CD14-positive monocyte (primary cell): Measurements from ENCODE around the gene FBXO28. TPM values are rescaled to one million over a fixed set of nuclear protein-coding genes. Genes with fewer than 3 reads are reported as not detected.
A peak's percentile ranks its signal among the peaks of the same experiment; 100 is the strongest.

Experiments used
- DNase-seq, 3 donors: peaks; one replicate each; pipeline ENCODE4 v3.0.0-alpha.2; 2011 to 2022
- H2AFZ ChIP-seq: 2 replicates; pipeline ENCODE4 v1.6.0; 2012; ENCODE audit warnings: mild to moderate bottlenecking, low read depth, low read length, inconsistent platforms; ENCODE audit not compliant: insufficient read depth, poor library complexity, severe bottlenecking
- H3K27ac ChIP-seq, 2 donors: 1 replicate in 1 of 2; 2 replicates in 1 of 2; pipeline ENCODE4 v1.5.1; 2012 to 2013; ENCODE audit warnings: low read length in 2 of 2, control low read depth in 1 of 2, inconsistent platforms in 1 of 2, low read depth in 1 of 2, mild to moderate bottlenecking in 1 of 2
- H3K27me3 ChIP-seq, 2 donors: one replicate each; pipeline versions ENCODE4 v1.6.0 to v1.6.1; 2011 to 2013; ENCODE audit warnings: low read length in 2 of 2; ENCODE audit not compliant: control insufficient read depth in 2 of 2, insufficient read depth in 2 of 2
- H3K36me3 ChIP-seq, 2 donors: replicated peaks in 1 of 2; 1 replicate in 1 of 2; 2 replicates in 1 of 2; pipeline versions ENCODE4 v1.5.1 to v1.6.1; 2012 to 2013; ENCODE audit warnings: low read length in 2 of 2, control low read depth in 1 of 2, inconsistent platforms in 1 of 2, mild to moderate bottlenecking in 1 of 2; ENCODE audit not compliant: insufficient read depth in 2 of 2, control insufficient read depth in 1 of 2
- H3K4me1 ChIP-seq, 2 donors: 1 replicate in 1 of 2; 2 replicates in 1 of 2; pipeline versions ENCODE4 v1.5.1 to v1.6.1; 2012 to 2013; ENCODE audit warnings: low read length in 2 of 2, control low read depth in 1 of 2, inconsistent platforms in 1 of 2, mild to moderate bottlenecking in 1 of 2, moderate library complexity in 1 of 2; ENCODE audit not compliant: insufficient read depth in 2 of 2, control insufficient read depth in 1 of 2
- H3K4me2 ChIP-seq: replicated peaks from 2 replicates; pipeline ENCODE3; 2012; ENCODE audit warnings: low read length, moderate library complexity, mild to moderate bottlenecking; ENCODE audit not compliant: poor library complexity, severe bottlenecking; ENCODE audit errors: extremely low read depth
- H3K4me3 ChIP-seq, 3 experiments: fragments of 200-600 bp in 1 of 3; sonication (generic) in 1 of 3; replicated peaks in 1 of 3; 1 replicate in 2 of 3; 2 replicates in 1 of 3; pipeline ENCODE4 v1.5.1; 2011 to 2013; ENCODE audit warnings: low read length in 3 of 3, mild to moderate bottlenecking in 3 of 3, control low read depth in 2 of 3, low read depth in 2 of 3, inconsistent platforms in 1 of 3, moderate library complexity in 1 of 3
- H3K79me2 ChIP-seq: 2 replicates; pipeline ENCODE4 v1.6.0; 2012; ENCODE audit warnings: mild to moderate bottlenecking, control low read depth, inconsistent platforms, low read length, moderate library complexity; ENCODE audit not compliant: insufficient read depth
- H3K9ac ChIP-seq: 2 replicates; pipeline ENCODE4 v1.6.0; 2017; ENCODE audit warnings: low read length, mild to moderate bottlenecking; ENCODE audit not compliant: insufficient read depth, poor library complexity, severe bottlenecking
- H3K9me3 ChIP-seq, 2 donors: replicated peaks in 1 of 2; 1 replicate in 1 of 2; 2 replicates in 1 of 2; pipeline versions ENCODE4 v1.5.1 to v1.6.1; 2012 to 2013; ENCODE audit warnings: low read length in 2 of 2, control low read depth in 1 of 2; ENCODE audit not compliant: control insufficient read depth in 1 of 2, insufficient read depth in 1 of 2
- H4K20me1 ChIP-seq: 2 replicates; pipeline ENCODE4 v1.6.0; 2012; ENCODE audit warnings: mild to moderate bottlenecking, low read length, control low read depth, moderate library complexity; ENCODE audit not compliant: insufficient read depth
- H3K27ac Mint-ChIP-seq, 7 donors: one replicate each; pipeline ENCODE4 v1.8.0; 2020; ENCODE audit warnings: mild to moderate bottlenecking in 7 of 7, mixed read lengths in 7 of 7, moderate library complexity in 6 of 7, inconsistent platforms in 2 of 7
- H3K27me3 Mint-ChIP-seq, 3 donors: one replicate each; pipeline ENCODE4 v1.8.0; 2021 to 2022; ENCODE audit warnings: low read depth in 3 of 3, mild to moderate bottlenecking in 3 of 3, mixed read lengths in 3 of 3, moderate library complexity in 3 of 3, inconsistent platforms in 1 of 3
- H3K36me3 Mint-ChIP-seq, 2 donors: one replicate each; pipeline ENCODE4 v1.8.0; 2020; ENCODE audit warnings: mixed read lengths in 2 of 2, inconsistent platforms in 1 of 2, mild to moderate bottlenecking in 1 of 2
- H3K4me1 Mint-ChIP-seq: one replicate; pipeline ENCODE4 v1.8.0; 2020; ENCODE audit warnings: mild to moderate bottlenecking, mixed read lengths
- H3K4me3 Mint-ChIP-seq, 2 donors: one replicate each; pipeline ENCODE4 v1.8.0; 2020; ENCODE audit warnings: mild to moderate bottlenecking in 2 of 2, mixed read lengths in 2 of 2, moderate library complexity in 1 of 2
- H3K9me3 Mint-ChIP-seq, 7 donors: one replicate each; pipeline ENCODE4 v1.8.0; 2020 to 2022; ENCODE audit warnings: mixed read lengths in 7 of 7, mild to moderate bottlenecking in 6 of 7, moderate library complexity in 6 of 7, inconsistent platforms in 2 of 7
- WGBS: methylation state at CpG from one replicate; pipeline ENCODE4 v1.1.5; 2013; ENCODE audit warnings: missing lambda C conversion rate; ENCODE audit not compliant: insufficient coverage; 5-methylcytosine and 5-hydroxymethylcytosine counted together
- intact Hi-C, 2 donors: fragments of 100-400 bp; cut with micrococcal nuclease; formaldehyde crosslinking; loops; one replicate each; pipeline versions ENCODE4 v1.15.0 to v1.15.1; 2023
- polyA plus RNA-seq, 3 donors: library from polyadenylated mRNA; depleted of rRNA in 1 of 3; unstranded in 2 of 3; stranded (reverse) in 1 of 3; fragments of 300-500 nt in 2 of 3; fragments of >200 nt in 1 of 3; fragmentation: Illumina TruSeq in 2 of 3; gene quantifications; 1 replicate in 2 of 3; 2 replicates in 1 of 3; pipeline ENCODE4 v1.2.3, GENCODE V29; 2012 to 2021
- TF ChIP-seq, protein P1 (sequence below): fragments of 200-600 bp; IDR thresholded peaks from one replicate; pipeline ENCODE4 v1.8.0; 2022; ENCODE audit warnings: antibody characterized with exemption, mild to moderate bottlenecking

The FBXO28 gene
- polyA plus RNA-seq, 3 donors: 12.9 to 15.8 (median 13.0) TPM

DNA sequence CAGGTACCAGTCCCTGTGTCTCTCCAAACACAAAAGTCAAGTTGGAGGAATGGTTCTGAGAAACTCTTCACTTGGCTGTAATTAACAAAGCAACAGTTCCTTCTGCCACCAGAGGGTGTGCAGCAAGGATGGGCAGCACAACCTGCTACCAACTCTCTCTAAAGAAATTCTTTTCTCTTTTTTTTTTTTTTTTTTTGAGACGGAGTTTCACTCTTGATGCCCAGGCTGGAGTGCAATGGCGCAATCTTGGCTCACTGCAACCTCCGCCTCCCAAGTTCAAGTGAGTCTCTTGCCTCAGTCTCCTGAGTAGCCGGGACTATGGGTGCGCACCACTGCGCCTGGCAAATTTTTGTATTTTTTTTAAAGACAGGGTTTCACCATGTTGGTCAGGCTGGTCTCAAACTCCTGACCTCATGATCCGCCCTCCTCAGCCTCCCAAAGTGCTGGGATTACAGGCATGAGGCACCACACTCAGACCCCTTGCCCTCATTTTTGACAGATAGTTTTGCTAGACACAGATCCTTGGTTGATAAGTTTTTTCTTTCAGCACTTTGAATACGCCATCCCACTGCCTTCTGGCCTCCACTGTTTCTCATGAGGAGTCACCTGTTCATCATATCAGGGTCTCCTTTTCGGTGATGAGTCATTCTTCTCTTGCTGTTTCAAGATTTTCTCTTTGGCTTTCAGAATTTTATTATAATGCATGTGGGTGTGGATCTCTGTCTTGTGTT, 57.0 kb downstream of the FBXO28 start:
- DNase-seq: peak; percentile 65 to 75 (median 68)
- Mint-ChIP-seq H3K36me3 (no peaks in the 10 kb centered on the region), H3K27ac (peak overlapping the region; percentile 90 to 98 (median 97)), H3K4me1 (peaks cover 41% of the 10 kb centered on the region), H3K27me3 (peaks cover 4 to 7% (median 5%) of the 10 kb centered on the region in 3 donors), H3K4me3 (peak overlapping the region in 1 of 2 donors; percentile 19), H3K9me3 (peaks cover 0 to 4% (median 2%) of the 10 kb centered on the region in 7 donors)
- intact Hi-C loops: loop anchor here in 1 of 2 donors (5.0 kb wide), 1 partner anchor 36 kb away; no protein-coding TSS in a partner anchor
- no peaks in the 10 kb centered on the region for H3K79me2 ChIP-seq
- H2AFZ ChIP-seq: no peak overlapping the region
- peak overlapping the region; percentile 24 for H3K4me2 ChIP-seq
- H3K36me3 ChIP-seq: no peaks in the 10 kb centered on the region
- peaks cover 35 to 40% of the 10 kb centered on the region in 2 donors for H3K4me1 ChIP-seq
- peak overlapping the region in 1 of 3 experiments; percentile 40 for H3K4me3 ChIP-seq
- H3K9me3 ChIP-seq: no peaks in the 10 kb centered on the region
- no peaks in the 10 kb centered on the region for H4K20me1 ChIP-seq
- WGBS: 0% methylated on average over 3 of the region's 9 CpGs
- H3K9ac ChIP-seq: no peak overlapping the region
- TF ChIP-seq, protein P1, sequence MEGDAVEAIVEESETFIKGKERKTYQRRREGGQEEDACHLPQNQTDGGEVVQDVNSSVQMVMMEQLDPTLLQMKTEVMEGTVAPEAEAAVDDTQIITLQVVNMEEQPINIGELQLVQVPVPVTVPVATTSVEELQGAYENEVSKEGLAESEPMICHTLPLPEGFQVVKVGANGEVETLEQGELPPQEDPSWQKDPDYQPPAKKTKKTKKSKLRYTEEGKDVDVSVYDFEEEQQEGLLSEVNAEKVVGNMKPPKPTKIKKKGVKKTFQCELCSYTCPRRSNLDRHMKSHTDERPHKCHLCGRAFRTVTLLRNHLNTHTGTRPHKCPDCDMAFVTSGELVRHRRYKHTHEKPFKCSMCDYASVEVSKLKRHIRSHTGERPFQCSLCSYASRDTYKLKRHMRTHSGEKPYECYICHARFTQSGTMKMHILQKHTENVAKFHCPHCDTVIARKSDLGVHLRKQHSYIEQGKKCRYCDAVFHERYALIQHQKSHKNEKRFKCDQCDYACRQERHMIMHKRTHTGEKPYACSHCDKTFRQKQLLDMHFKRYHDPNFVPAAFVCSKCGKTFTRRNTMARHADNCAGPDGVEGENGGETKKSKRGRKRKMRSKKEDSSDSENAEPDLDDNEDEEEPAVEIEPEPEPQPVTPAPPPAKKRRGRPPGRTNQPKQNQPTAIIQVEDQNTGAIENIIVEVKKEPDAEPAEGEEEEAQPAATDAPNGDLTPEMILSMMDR: peak; percentile 55
- H3K27ac ChIP-seq: peak overlapping the region; percentile 32 to 86
- H3K27me3 ChIP-seq: no peaks in the 10 kb centered on the region

DNA sequence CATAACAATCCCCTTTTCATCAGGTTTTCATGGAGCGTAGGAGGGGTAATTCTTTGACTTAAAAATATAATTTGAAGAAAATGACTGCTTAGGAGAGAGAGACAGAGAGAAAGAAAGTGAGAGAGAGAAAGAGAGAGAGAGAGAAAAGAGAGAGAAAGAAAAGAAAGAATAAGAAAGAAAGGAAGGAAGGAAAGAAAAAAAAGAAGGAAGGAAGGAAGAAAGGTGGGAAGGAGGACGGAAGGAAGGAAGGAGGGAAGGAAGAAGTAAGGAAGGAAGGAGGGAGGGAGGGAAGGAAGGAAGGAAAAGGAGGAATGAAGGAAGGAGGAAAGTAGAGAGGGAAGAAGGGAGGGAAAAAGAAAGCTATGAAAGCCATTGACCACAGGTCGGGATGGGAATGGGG, 58.3 kb downstream of the FBXO28 start:
- H3K27ac ChIP-seq: no peak overlapping the region
- no peak overlapping the region for H3K4me3 ChIP-seq
- H3K27me3 ChIP-seq: no peaks in the 10 kb centered on the region
- Mint-ChIP-seq H3K4me3 (no peak overlapping the region), H3K4me1 (peaks cover 42% of the 10 kb centered on the region), H3K36me3 (no peaks in the 10 kb centered on the region), H3K9me3 (peaks cover 0 to 4% (median 2%) of the 10 kb centered on the region in 7 donors), H3K27ac (peak overlapping the region in 1 of 7 donors; percentile 35), H3K27me3 (peaks cover 4 to 10% (median 5%) of the 10 kb centered on the region in 3 donors)
- no peaks in the 10 kb centered on the region for H3K79me2 ChIP-seq
- H2AFZ ChIP-seq: no peak overlapping the region
- peaks cover 36 to 42% of the 10 kb centered on the region in 2 donors for H3K4me1 ChIP-seq
- 74% methylated on average over 3 of the region's 3 CpGs for WGBS
- DNase-seq: no peak
- H3K36me3 ChIP-seq: no peaks in the 10 kb centered on the region
- H3K4me2 ChIP-seq: no peak overlapping the region
- no peak overlapping the region for H3K9ac ChIP-seq
- intact Hi-C loops: loop anchor here in 1 of 2 donors (5.0 kb wide), 1 partner anchor 35 kb away; no protein-coding TSS in a partner anchor
- H3K9me3 ChIP-seq: no peaks in the 10 kb centered on the region
- TF ChIP-seq, protein P1: no peak
- no peaks in the 10 kb centered on the region for H4K20me1 ChIP-seq
